ENCODE data around the gene TMOD2.
"Not testable (repeated sequence)": the region's sequence is repeated elsewhere in the genome, so short reads cannot be mapped to it uniquely, and the experiment has no call there.

The TMOD2 gene

DNA sequence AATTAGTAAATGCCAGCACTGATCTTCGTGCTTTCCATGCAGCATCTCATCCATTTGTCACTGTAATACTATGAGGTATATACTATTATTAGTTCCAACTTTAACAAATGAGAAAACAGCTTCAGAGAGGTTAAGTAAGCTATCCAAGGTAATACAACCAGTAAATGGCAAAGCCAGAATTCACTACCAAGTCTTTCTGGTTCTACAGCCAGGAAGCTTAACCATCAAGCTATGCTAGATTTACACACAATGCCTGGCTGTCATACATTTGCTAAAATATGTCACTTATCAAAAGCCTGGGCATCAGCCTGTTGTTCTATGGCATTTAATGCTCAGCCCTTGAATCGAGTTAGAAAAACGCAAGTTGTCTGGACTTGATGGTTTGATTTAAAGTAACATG is 32.6 kb downstream of the TMOD2 start:
- no peak overlapping the region for H3K4me3 ChIP-seq (ENCODE audit: low read depth in 1 of 5, low read length in 5 of 5)
- H3K27me3 ChIP-seq (ENCODE audit: control insufficient read depth in 5 of 5, insufficient read depth in 4 of 5, low read length in 5 of 5) = no peaks in the 10 kb centered on the region
- H3K4me1 ChIP-seq (ENCODE audit: control insufficient read depth in 5 of 5, insufficient read depth in 5 of 5, low read length in 5 of 5) = no peaks in the 10 kb centered on the region
- peaks cover 9 to 27% (median 21%) of the 10 kb centered on the region in 5 donors for H3K36me3 ChIP-seq (ENCODE audit: control insufficient read depth in 5 of 5, insufficient read depth in 5 of 5, low read length in 5 of 5)
- H3K9me3 ChIP-seq (ENCODE audit: control insufficient read depth in 5 of 5, low read length in 5 of 5) = no peaks in the 10 kb centered on the region
- H3K27ac ChIP-seq (ENCODE audit: low read depth, low read length) = no peak overlapping the region
- H3K9ac ChIP-seq (ENCODE audit: low read length in 5 of 5) = no peak overlapping the region

DNA sequence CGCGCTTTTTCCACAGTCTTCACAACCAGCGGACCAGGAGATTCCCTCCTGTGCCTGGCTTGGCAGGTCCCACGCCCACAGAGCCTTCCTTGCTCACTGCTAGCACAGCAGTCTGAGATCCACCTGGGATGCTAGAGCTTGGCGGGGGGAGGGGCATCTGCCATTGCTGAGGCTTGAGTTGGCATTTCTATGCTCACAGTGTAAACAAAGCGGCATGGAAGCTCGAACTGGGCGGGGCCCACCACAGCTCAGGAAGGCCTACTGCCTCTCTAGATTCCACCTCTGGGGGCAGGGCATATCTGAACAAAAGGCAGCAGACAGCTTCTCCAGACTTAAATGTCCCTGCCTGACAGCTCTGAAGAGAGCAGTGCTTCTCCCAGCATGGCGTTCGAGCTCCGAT is 35.7 kb downstream of the TMOD2 start:
- not testable (repeated sequence) for H3K27me3 ChIP-seq (ENCODE audit: control insufficient read depth in 5 of 5, insufficient read depth in 4 of 5, low read length in 5 of 5); H3K9ac ChIP-seq (ENCODE audit: low read length in 5 of 5); H3K27ac ChIP-seq (ENCODE audit: low read depth, low read length); H3K9me3 ChIP-seq (ENCODE audit: control insufficient read depth in 5 of 5, low read length in 5 of 5); H3K4me3 ChIP-seq (ENCODE audit: low read depth in 1 of 5, low read length in 5 of 5); H3K4me1 ChIP-seq (ENCODE audit: control insufficient read depth in 5 of 5, insufficient read depth in 5 of 5, low read length in 5 of 5)
- H3K36me3 ChIP-seq (ENCODE audit: control insufficient read depth in 5 of 5, insufficient read depth in 5 of 5, low read length in 5 of 5) = peaks cover 5 to 22% (median 15%) of the 10 kb centered on the region in 5 donors

DNA sequence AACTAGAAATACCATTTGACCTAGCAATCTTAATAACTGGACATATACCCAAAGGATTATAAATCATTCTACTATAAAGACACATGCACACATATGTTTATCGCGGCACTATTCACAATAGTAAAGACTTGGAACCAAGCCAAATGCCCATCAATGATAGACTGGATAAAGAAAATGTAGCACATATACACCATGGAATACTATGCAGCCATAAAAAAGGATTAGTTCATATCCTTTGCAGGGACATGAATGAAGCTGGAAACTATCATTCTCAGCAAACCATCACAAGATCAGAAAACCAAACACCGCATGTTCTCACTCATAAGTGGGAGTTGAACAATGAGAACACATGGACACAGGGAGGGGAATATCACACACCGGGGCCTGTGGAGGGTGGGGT is 41.1 kb downstream of the TMOD2 start:
- H3K4me1 ChIP-seq (ENCODE audit: control insufficient read depth in 5 of 5, insufficient read depth in 5 of 5, low read length in 5 of 5) = peaks cover 0 to 13% (median 4%) of the 10 kb centered on the region in 5 donors
- not testable (repeated sequence) for H3K9me3 ChIP-seq (ENCODE audit: control insufficient read depth in 5 of 5, low read length in 5 of 5); H3K36me3 ChIP-seq (ENCODE audit: control insufficient read depth in 5 of 5, insufficient read depth in 5 of 5, low read length in 5 of 5); H3K27me3 ChIP-seq (ENCODE audit: control insufficient read depth in 5 of 5, insufficient read depth in 4 of 5, low read length in 5 of 5); H3K27ac ChIP-seq (ENCODE audit: low read depth, low read length); H3K4me3 ChIP-seq (ENCODE audit: low read depth in 1 of 5, low read length in 5 of 5); H3K9ac ChIP-seq (ENCODE audit: low read length in 5 of 5)

DNA sequence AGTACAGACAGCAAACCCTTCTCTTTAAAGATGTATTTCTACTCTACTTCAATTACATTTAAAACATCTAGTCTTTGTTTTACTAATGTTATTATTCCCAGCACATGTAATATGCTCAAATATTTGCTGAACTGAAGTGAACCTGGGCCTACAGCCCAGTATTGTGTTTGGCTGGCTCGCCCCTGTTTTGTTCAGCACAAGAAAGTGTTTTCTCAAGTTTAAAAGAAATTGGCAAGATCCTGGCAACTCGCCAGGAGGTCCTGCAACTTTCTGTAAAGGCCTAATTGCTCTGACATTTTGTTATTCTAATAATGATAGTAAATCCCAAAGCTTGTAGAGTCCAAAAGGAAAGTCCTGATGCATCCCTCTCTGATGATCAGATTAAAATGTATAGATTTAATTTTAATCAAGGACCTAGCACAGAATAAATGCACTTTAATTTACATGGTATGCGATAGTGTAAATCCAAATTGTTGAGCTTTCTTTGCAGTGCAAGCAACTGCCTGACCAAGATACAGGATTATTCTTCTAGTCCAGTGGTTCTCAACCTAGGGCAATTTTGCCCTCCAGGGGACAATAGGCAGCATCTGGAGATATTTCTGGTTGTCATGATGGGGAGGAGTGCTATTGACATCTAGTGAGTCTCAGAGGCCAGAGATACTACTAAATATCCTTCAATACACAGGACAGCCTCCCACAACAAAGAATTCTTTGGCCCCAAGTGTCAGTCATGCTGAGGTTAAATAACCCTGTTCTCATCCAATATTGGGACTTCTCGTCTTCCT is 42.3 kb downstream of the TMOD2 start:
- H3K9me3 ChIP-seq (ENCODE audit: control insufficient read depth in 5 of 5, low read length in 5 of 5) = no peaks in the 10 kb centered on the region
- H3K36me3 ChIP-seq (ENCODE audit: control insufficient read depth in 5 of 5, insufficient read depth in 5 of 5, low read length in 5 of 5) = peaks cover 0 to 9% (median 6%) of the 10 kb centered on the region in 5 donors
- H3K27ac ChIP-seq (ENCODE audit: low read depth, low read length) = no peak overlapping the region
- no peak overlapping the region for H3K9ac ChIP-seq (ENCODE audit: low read length in 5 of 5)
- H3K4me1 ChIP-seq (ENCODE audit: control insufficient read depth in 5 of 5, insufficient read depth in 5 of 5, low read length in 5 of 5) = peaks cover 0 to 13% (median 4%) of the 10 kb centered on the region in 5 donors
- H3K27me3 ChIP-seq (ENCODE audit: control insufficient read depth in 5 of 5, insufficient read depth in 4 of 5, low read length in 5 of 5) = no peaks in the 10 kb centered on the region
- H3K4me3 ChIP-seq (ENCODE audit: low read depth in 1 of 5, low read length in 5 of 5) = no peak overlapping the region

DNA sequence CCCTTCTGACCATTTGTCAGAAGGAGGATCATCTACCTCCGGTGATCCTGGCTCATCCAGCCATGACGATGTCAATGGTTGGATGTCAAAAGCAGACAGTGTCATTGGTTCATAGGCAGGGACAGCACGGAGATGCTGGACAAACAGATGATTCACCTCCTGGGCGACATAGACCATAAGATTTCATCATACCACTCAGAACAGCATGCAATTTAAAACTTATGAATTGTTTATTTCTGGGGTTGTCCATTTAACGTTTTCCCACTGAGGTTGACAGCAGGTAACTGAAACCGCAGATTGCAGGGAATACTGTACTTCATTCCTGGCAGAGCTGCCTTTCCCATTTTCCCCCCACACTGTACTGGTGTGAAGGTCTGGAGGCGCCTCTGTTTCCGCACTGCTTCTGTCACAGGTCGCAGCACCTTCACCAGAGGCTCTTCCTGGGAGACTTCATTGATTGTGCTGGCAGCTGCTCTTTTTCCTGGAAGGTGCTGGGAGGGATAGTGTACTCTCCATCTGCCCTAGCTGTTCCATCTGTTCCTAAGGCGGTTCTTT is 45.5 kb downstream of the TMOD2 start:
- Histone ChIP-seq H3K4me1 (ENCODE audit: control insufficient read depth in 5 of 5, insufficient read depth in 5 of 5, low read length in 5 of 5) (peaks cover 0 to 15% (median 4%) of the 10 kb centered on the region in 5 donors), H3K9ac (ENCODE audit: low read length in 5 of 5) (no peak overlapping the region), H3K9me3 (ENCODE audit: control insufficient read depth in 5 of 5, low read length in 5 of 5) (no peaks in the 10 kb centered on the region), H3K27ac (ENCODE audit: low read depth, low read length) (no peak overlapping the region), H3K4me3 (ENCODE audit: low read depth in 1 of 5, low read length in 5 of 5) (no peak overlapping the region), H3K27me3 (ENCODE audit: control insufficient read depth in 5 of 5, insufficient read depth in 4 of 5, low read length in 5 of 5) (no peaks in the 10 kb centered on the region), H3K36me3 (ENCODE audit: control insufficient read depth in 5 of 5, insufficient read depth in 5 of 5, low read length in 5 of 5) (peaks cover 0 to 18% (median 14%) of the 10 kb centered on the region in 5 donors)

DNA sequence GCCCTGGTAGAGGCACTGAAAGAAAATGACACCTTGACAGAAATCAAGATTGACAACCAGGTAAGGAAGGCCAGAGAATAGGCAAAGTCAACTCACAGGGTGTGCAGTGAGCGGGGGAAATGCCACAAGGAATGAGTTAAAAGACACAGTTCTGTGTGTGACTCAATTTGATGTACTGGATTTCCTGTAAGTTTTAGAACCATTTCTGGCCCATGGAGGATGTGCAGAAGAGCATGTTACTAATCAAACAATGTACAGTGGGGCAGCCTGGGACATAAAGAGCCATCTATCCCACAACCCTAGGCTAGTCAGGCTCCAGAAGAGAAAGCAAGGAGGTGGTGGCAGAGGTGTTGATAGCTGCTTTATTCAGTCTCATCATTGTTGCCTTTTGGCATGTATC is 46.9 kb downstream of the TMOD2 start:
- no peak overlapping the region for H3K9ac ChIP-seq (ENCODE audit: low read length in 5 of 5)
- H3K4me1 ChIP-seq (ENCODE audit: control insufficient read depth in 5 of 5, insufficient read depth in 5 of 5, low read length in 5 of 5) = peaks cover 0 to 12% (median 1%) of the 10 kb centered on the region in 5 donors
- no peaks in the 10 kb centered on the region for H3K27me3 ChIP-seq (ENCODE audit: control insufficient read depth in 5 of 5, insufficient read depth in 4 of 5, low read length in 5 of 5)
- no peaks in the 10 kb centered on the region for H3K9me3 ChIP-seq (ENCODE audit: control insufficient read depth in 5 of 5, low read length in 5 of 5)
- no peak overlapping the region for H3K27ac ChIP-seq (ENCODE audit: low read depth, low read length)
- H3K36me3 ChIP-seq (ENCODE audit: control insufficient read depth in 5 of 5, insufficient read depth in 5 of 5, low read length in 5 of 5) = peaks cover 0 to 18% (median 14%) of the 10 kb centered on the region in 5 donors
- no peak overlapping the region for H3K4me3 ChIP-seq (ENCODE audit: low read depth in 1 of 5, low read length in 5 of 5)

DNA sequence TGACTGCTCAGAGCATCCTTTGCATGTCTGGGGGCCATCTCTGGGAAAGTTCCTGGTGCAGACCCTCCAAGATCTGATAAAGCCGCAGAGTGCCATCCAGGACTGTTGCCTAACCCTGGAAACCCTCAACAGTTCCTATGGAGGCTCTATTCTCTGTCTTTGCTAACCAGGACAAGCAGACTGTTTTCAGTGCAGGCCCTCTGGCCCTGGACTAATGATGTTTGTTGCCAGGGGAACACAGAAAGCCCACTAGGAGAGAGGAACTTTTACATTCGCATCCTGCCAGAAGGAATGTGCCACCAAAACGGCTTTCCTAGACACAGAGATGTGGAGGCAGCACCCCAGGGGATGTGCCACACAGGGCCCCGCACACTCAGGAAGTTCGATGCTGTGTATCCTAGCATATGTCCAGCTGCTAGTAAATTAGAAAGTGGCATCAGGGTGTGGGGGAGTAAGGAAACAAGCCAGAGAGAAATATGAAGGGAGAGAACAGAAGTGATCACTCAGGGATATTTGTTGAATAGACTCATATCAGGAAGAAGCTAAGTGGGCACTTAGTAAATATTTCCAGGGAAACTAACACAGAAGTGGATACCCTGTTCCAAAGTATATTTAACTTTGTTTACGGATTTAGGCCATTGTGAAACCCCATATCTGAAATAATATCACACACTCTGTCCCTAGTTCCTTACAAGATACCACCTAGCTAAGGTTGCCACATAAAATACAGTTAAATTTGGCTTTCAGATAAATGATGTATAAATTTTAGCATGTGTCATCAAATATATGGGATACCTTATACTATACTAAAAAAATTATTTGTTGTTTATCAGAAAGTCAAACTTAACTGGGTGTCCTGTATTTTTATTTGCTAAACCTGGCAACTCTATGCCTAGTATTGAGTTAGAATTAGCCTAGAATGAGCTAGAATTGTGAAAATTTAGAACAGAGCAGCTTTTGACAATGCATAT is 48.2 kb downstream of the TMOD2 start:
- Histone ChIP-seq H3K4me3 (ENCODE audit: low read depth in 1 of 5, low read length in 5 of 5) (no peak overlapping the region), H3K9me3 (ENCODE audit: control insufficient read depth in 5 of 5, low read length in 5 of 5) (no peaks in the 10 kb centered on the region), H3K36me3 (ENCODE audit: control insufficient read depth in 5 of 5, insufficient read depth in 5 of 5, low read length in 5 of 5) (peaks cover 0 to 22% (median 14%) of the 10 kb centered on the region in 5 donors), H3K27me3 (ENCODE audit: control insufficient read depth in 5 of 5, insufficient read depth in 4 of 5, low read length in 5 of 5) (no peaks in the 10 kb centered on the region), H3K27ac (ENCODE audit: low read depth, low read length) (no peak overlapping the region), H3K9ac (ENCODE audit: low read length in 5 of 5) (no peak overlapping the region), H3K4me1 (ENCODE audit: control insufficient read depth in 5 of 5, insufficient read depth in 5 of 5, low read length in 5 of 5) (peaks cover 0 to 2% (median 0%) of the 10 kb centered on the region in 5 donors)

DNA sequence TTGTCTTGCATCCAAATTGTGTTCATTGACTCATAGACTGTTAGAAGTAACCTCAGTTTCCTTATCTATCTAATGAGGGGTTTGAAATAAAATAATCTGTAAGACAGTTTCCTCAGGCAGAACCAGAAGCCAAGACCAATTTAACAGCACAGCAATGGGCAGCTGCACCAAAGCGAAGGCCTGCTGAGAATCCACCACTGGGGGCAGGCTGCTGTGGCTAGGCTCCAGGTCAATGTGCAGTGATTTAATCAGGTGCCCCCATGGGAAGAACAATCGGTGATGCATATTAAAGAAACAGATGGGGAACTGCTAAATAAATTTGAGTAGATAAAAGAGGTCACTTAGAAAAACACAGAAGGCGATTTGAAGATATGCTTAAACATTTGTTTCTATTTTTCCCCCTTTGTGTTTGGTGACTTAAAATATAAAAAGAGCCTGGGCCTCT is 50.0 kb downstream of the TMOD2 start:
- H3K36me3 ChIP-seq (ENCODE audit: control insufficient read depth in 5 of 5, insufficient read depth in 5 of 5, low read length in 5 of 5) = peaks cover 4 to 26% (median 19%) of the 10 kb centered on the region in 5 donors
- H3K4me3 ChIP-seq (ENCODE audit: low read depth in 1 of 5, low read length in 5 of 5) = no peak overlapping the region
- peaks cover 0 to 8% (median 0%) of the 10 kb centered on the region in 5 donors for H3K4me1 ChIP-seq (ENCODE audit: control insufficient read depth in 5 of 5, insufficient read depth in 5 of 5, low read length in 5 of 5)
- no peaks in the 10 kb centered on the region for H3K9me3 ChIP-seq (ENCODE audit: control insufficient read depth in 5 of 5, low read length in 5 of 5)
- H3K9ac ChIP-seq (ENCODE audit: low read length in 5 of 5) = no peak overlapping the region
- no peaks in the 10 kb centered on the region for H3K27me3 ChIP-seq (ENCODE audit: control insufficient read depth in 5 of 5, insufficient read depth in 4 of 5, low read length in 5 of 5)
- H3K27ac ChIP-seq (ENCODE audit: low read depth, low read length) = no peak overlapping the region

DNA sequence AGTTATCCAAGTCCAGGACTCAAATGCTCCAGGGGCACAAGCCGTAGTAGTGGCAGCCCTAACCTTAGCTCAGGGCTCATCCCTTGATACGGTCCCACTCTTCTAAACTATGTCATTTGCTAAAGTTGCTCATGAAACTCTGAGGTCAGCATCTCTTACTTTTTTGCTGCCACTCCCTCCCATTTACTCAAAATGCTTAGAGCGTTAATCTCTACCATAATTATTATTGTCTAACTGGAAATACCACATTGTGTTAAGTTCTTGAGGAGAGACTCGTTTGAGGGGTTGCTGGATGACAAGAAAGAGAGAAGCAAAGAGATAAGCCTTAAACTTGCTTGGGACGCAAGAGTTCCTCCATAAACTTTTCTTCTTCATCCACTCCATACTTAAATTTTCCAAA is 51.2 kb downstream of the TMOD2 start:
- H3K36me3 ChIP-seq (ENCODE audit: control insufficient read depth in 5 of 5, insufficient read depth in 5 of 5, low read length in 5 of 5) = peaks cover 8 to 35% (median 28%) of the 10 kb centered on the region in 5 donors
- H3K4me3 ChIP-seq (ENCODE audit: low read depth in 1 of 5, low read length in 5 of 5) = no peak overlapping the region
- peaks cover 0 to 10% (median 0%) of the 10 kb centered on the region in 5 donors for H3K4me1 ChIP-seq (ENCODE audit: control insufficient read depth in 5 of 5, insufficient read depth in 5 of 5, low read length in 5 of 5)
- no peaks in the 10 kb centered on the region for H3K27me3 ChIP-seq (ENCODE audit: control insufficient read depth in 5 of 5, insufficient read depth in 4 of 5, low read length in 5 of 5)
- H3K9ac ChIP-seq (ENCODE audit: low read length in 5 of 5) = no peak overlapping the region
- H3K27ac ChIP-seq (ENCODE audit: low read depth, low read length) = no peak overlapping the region
- H3K9me3 ChIP-seq (ENCODE audit: control insufficient read depth in 5 of 5, low read length in 5 of 5) = no peaks in the 10 kb centered on the region
